Measurements from ENCODE around the gene TEX52. TPM values are rescaled to one million over a fixed set of nuclear protein-coding genes. Genes with fewer than 3 reads are reported as not detected.
A peak's percentile ranks its signal among the peaks of the same experiment; 100 is the strongest.

TEX52 gene
- total and polyA plus RNA-seq, 4 donors, result not detected

DNA sequence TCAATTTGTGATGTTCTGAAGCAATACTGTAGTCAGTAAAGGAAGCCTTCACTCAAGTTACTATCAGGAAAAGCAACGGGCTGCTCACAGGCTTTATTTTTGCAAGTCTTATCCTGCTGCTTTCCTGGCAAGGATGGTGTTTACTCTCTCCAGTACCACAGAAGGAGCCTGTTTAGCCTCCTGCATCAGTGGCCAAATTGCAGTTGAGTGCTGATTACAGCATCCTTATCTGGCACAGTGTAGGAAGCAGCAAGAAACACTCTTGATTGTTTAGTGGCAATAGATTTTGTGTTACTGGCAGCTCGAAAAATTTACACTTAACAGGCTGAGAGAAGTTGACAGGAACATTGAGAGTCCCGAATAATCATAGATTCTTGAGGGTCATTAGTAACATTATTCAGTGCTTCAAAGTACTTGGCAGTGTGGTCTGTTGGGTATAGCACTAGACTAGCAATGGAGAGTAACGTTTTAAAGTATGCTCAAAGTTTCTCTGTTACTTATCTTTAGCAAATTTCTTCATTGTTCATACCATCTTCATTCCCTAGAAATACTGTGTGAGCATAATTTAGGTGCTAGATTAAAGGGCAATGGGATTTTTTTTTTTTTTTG, 45.5 kb upstream of the TEX52 start:
- H3K36me3 ChIP-seq (ENCODE audit: control insufficient read depth in 4 of 4, insufficient read depth in 3 of 4, low read depth in 1 of 4, low read length in 3 of 4), result no peaks in the 10 kb centered on the region
- peaks cover 0 to 2% (median 0%) of the 10 kb centered on the region in 4 donors for H3K4me1 ChIP-seq (ENCODE audit: control insufficient read depth in 4 of 4, insufficient read depth in 4 of 4, low read length in 3 of 4)
- DNase-seq (ENCODE audit: low spot score), result no peak
- no peaks in the 10 kb centered on the region for H3K27me3 ChIP-seq (ENCODE audit: control insufficient read depth in 4 of 4, insufficient read depth in 4 of 4, low read length in 3 of 4)
- no peaks in the 10 kb centered on the region for H3K9me3 ChIP-seq (ENCODE audit: control insufficient read depth in 4 of 4, low read length in 3 of 4)
- no peak overlapping the region for H3K4me3 ChIP-seq (ENCODE audit: low read depth in 1 of 3, low read length in 3 of 3)
- TF ChIP-seq EGR1 (IDR thresholded peaks at IDR 0.05; ENCODE audit: low read depth in 2 of 2) (no peak), HNF4A (conservative IDR thresholded peaks at IDR 0.05) (no peak), NR2F2 (IDR thresholded peaks at IDR 0.05) (peak; percentile 48), SP1 (IDR thresholded peaks at IDR 0.05) (no peak), RXRA (IDR thresholded peaks at IDR 0.05) (no peak), JUND (IDR thresholded peaks at IDR 0.05) (no peak), FOXA2 (IDR thresholded peaks at IDR 0.05) (no peak)
- H3K9ac ChIP-seq (ENCODE audit: low read depth in 1 of 2, low read length in 2 of 2), result no peak overlapping the region
- WGBS, result 55% methylated on average over 4 of the region's 4 CpGs
- no peak overlapping the region for H3K27ac ChIP-seq (ENCODE audit: low read depth in 1 of 2, low read length in 2 of 2)

GRCh38 chr12:2900642-2901041, 43.8 kb upstream of the TEX52 start:
- Histone ChIP-seq H3K9ac (ENCODE audit: low read depth in 1 of 2, low read length in 2 of 2) (no peak overlapping the region), H3K27me3 (ENCODE audit: control insufficient read depth in 4 of 4, insufficient read depth in 4 of 4, low read length in 3 of 4) (no peaks in the 10 kb centered on the region), H3K4me1 (ENCODE audit: control insufficient read depth in 4 of 4, insufficient read depth in 4 of 4, low read length in 3 of 4) (peaks cover 0 to 2% (median 0%) of the 10 kb centered on the region in 4 donors), H3K27ac (ENCODE audit: low read depth in 1 of 2, low read length in 2 of 2) (no peak overlapping the region), H3K36me3 (ENCODE audit: control insufficient read depth in 4 of 4, insufficient read depth in 3 of 4, low read depth in 1 of 4, low read length in 3 of 4) (no peaks in the 10 kb centered on the region), H3K9me3 (ENCODE audit: control insufficient read depth in 4 of 4, low read length in 3 of 4) (no peaks in the 10 kb centered on the region), H3K4me3 (ENCODE audit: low read depth in 1 of 3, low read length in 3 of 3) (no peak overlapping the region)
- WGBS, result 96% methylated on average over 8 of the region's 8 CpGs
- TF ChIP-seq SP1 (IDR thresholded peaks at IDR 0.05), result no peak
- no peak for TF ChIP-seq RXRA (IDR thresholded peaks at IDR 0.05)
- TF ChIP-seq HNF4A (conservative IDR thresholded peaks at IDR 0.05), result no peak
- TF ChIP-seq FOXA2 (IDR thresholded peaks at IDR 0.05), result no peak
- TF ChIP-seq RAD21 (IDR thresholded peaks at IDR 0.05), result no peak
- no peak for TF ChIP-seq YY1 (IDR thresholded peaks at IDR 0.05)
- no peak for TF ChIP-seq EGR1 (IDR thresholded peaks at IDR 0.05; ENCODE audit: low read depth in 2 of 2)
- TF ChIP-seq, protein P1, sequence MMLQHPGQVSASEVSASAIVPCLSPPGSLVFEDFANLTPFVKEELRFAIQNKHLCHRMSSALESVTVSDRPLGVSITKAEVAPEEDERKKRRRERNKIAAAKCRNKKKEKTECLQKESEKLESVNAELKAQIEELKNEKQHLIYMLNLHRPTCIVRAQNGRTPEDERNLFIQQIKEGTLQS (IDR thresholded peaks at IDR 0.05), result no peak
- TF ChIP-seq TAF1 (conservative IDR thresholded peaks at IDR 0.05), result no peak
- DNase-seq (ENCODE audit: low spot score), result no peak

- H3K9me3 ChIP-seq (ENCODE audit: control insufficient read depth in 4 of 4, low read length in 3 of 4), result no peaks in the 10 kb centered on the region
- H3K4me1 ChIP-seq (ENCODE audit: control insufficient read depth in 4 of 4, insufficient read depth in 4 of 4, low read length in 3 of 4), result peaks cover 0 to 5% (median 0%) of the 10 kb centered on the region in 4 donors
- DNase-seq (ENCODE audit: low spot score), result no peak
- no peak overlapping the region for H3K9ac ChIP-seq (ENCODE audit: low read depth in 1 of 2, low read length in 2 of 2)
- H3K27me3 ChIP-seq (ENCODE audit: control insufficient read depth in 4 of 4, insufficient read depth in 4 of 4, low read length in 3 of 4), result no peaks in the 10 kb centered on the region
- no peak overlapping the region for H3K27ac ChIP-seq (ENCODE audit: low read depth in 1 of 2, low read length in 2 of 2)
- TF ChIP-seq REST (IDR thresholded peaks at IDR 0.05) (no peak), FOXA2 (IDR thresholded peaks at IDR 0.05) (no peak), RAD21 (IDR thresholded peaks at IDR 0.05) (no peak), JUND (IDR thresholded peaks at IDR 0.05) (no peak), TAF1 (conservative IDR thresholded peaks at IDR 0.05) (no peak), ZBTB33 (IDR thresholded peaks at IDR 0.05) (no peak), HNF4G (IDR thresholded peaks at IDR 0.05) (no peak), FOXA1 (IDR thresholded peaks at IDR 0.05) (no peak), GABPA (IDR thresholded peaks at IDR 0.05 in 1 of 2, conservative IDR thresholded peaks at IDR 0.05 in 1 of 2) (no peak), HNF4A (conservative IDR thresholded peaks at IDR 0.05) (no peak), SP1 (IDR thresholded peaks at IDR 0.05) (no peak), RXRA (IDR thresholded peaks at IDR 0.05) (no peak), NR2F2 (IDR thresholded peaks at IDR 0.05) (no peak), YY1 (IDR thresholded peaks at IDR 0.05) (no peak), EGR1 (IDR thresholded peaks at IDR 0.05; ENCODE audit: low read depth in 2 of 2) (no peak)
- TF ChIP-seq, protein P1 (IDR thresholded peaks at IDR 0.05), result no peak
- TF ChIP-seq, protein P2, sequence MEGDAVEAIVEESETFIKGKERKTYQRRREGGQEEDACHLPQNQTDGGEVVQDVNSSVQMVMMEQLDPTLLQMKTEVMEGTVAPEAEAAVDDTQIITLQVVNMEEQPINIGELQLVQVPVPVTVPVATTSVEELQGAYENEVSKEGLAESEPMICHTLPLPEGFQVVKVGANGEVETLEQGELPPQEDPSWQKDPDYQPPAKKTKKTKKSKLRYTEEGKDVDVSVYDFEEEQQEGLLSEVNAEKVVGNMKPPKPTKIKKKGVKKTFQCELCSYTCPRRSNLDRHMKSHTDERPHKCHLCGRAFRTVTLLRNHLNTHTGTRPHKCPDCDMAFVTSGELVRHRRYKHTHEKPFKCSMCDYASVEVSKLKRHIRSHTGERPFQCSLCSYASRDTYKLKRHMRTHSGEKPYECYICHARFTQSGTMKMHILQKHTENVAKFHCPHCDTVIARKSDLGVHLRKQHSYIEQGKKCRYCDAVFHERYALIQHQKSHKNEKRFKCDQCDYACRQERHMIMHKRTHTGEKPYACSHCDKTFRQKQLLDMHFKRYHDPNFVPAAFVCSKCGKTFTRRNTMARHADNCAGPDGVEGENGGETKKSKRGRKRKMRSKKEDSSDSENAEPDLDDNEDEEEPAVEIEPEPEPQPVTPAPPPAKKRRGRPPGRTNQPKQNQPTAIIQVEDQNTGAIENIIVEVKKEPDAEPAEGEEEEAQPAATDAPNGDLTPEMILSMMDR (IDR thresholded peaks at IDR 0.05; ENCODE audit: low read depth, low read length, missing input control), result no peak
- TF ChIP-seq, protein P3, sequence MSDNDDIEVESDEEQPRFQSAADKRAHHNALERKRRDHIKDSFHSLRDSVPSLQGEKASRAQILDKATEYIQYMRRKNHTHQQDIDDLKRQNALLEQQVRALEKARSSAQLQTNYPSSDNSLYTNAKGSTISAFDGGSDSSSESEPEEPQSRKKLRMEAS (IDR thresholded peaks at IDR 0.05), result no peak
- WGBS, result over 99% methylated on average over 5 of the region's 5 CpGs
- no peak overlapping the region for H3K4me3 ChIP-seq (ENCODE audit: low read depth in 1 of 3, low read length in 3 of 3)
- H3K36me3 ChIP-seq (ENCODE audit: control insufficient read depth in 4 of 4, insufficient read depth in 3 of 4, low read depth in 1 of 4, low read length in 3 of 4), result no peaks in the 10 kb centered on the region
Measured at GRCh38 chr12:2897418-2897817, 40.6 kb upstream of the TEX52 start.

All from liver (tissue), 9 donors.